GM21786 (cell line): ENCODE data around the gene JAG2.
"Not testable (repeated sequence)": the region's sequence is repeated elsewhere in the genome, so short reads cannot be mapped to it uniquely, and the experiment has no call there.

ENCODE experiments used
- ATAC-seq: cut with Tn5 transposase; IDR thresholded peaks from one replicate; pipeline ENCODE4 v1.9.1; 2021; ENCODE audit not compliant: unreplicated experiment

Gene JAG2

GRCh38 chr14:105120056-105120455 is 48.5 kb downstream of the JAG2 start:
- ATAC-seq, result no peak

- no peak for ATAC-seq
Measured at GRCh38 chr14:105119408-105120025, 49.1 kb downstream of the JAG2 start.

GRCh38 chr14:105118646-105119407 is 49.7 kb downstream of the JAG2 start:
- no peak for ATAC-seq

- no peak for ATAC-seq
Measured at GRCh38 chr14:105117710-105118385, 50.7 kb downstream of the JAG2 start.

GRCh38 chr14:105117257-105117646 is 51.3 kb downstream of the JAG2 start:
- no peak for ATAC-seq

GRCh38 chr14:105116451-105117256 is 51.9 kb downstream of the JAG2 start:
- ATAC-seq, result no peak

- ATAC-seq, result not testable (repeated sequence)
Measured at GRCh38 chr14:105109243-105109642, 59.3 kb downstream of the JAG2 start.

GRCh38 chr14:105108516-105108864 is 60.1 kb downstream of the JAG2 start:
- no peak for ATAC-seq

- no peak for ATAC-seq
Measured at GRCh38 chr14:105107781-105108515, 60.6 kb downstream of the JAG2 start.

GRCh38 chr14:105107351-105107750 is 61.2 kb downstream of the JAG2 start:
- no peak for ATAC-seq

- no peak for ATAC-seq
Measured at GRCh38 chr14:105105158-105105557, 63.4 kb downstream of the JAG2 start.

- ATAC-seq, result no peak
Measured at GRCh38 chr14:105102893-105103292, 65.7 kb downstream of the JAG2 start.

- ATAC-seq, result no peak
Measured at GRCh38 chr14:105102361-105102870, 66.2 kb downstream of the JAG2 start.

GRCh38 chr14:105100910-105101309 is 67.7 kb downstream of the JAG2 start:
- ATAC-seq, result no peak

- no peak for ATAC-seq
Measured at GRCh38 chr14:105099778-105100177, 68.8 kb downstream of the JAG2 start.

- no peak for ATAC-seq
Measured at GRCh38 chr14:105098316-105098715, 70.3 kb downstream of the JAG2 start.

- ATAC-seq, result no peak
Measured at GRCh38 chr14:105097794-105098127, 70.8 kb downstream of the JAG2 start.

GRCh38 chr14:105096206-105096875 is 72.2 kb downstream of the JAG2 start:
- no peak for ATAC-seq

GRCh38 chr14:105095236-105095805 is 73.3 kb downstream of the JAG2 start:
- ATAC-seq, result no peak
